ENCODE measurements around the gene SLC38A5.

DNA sequence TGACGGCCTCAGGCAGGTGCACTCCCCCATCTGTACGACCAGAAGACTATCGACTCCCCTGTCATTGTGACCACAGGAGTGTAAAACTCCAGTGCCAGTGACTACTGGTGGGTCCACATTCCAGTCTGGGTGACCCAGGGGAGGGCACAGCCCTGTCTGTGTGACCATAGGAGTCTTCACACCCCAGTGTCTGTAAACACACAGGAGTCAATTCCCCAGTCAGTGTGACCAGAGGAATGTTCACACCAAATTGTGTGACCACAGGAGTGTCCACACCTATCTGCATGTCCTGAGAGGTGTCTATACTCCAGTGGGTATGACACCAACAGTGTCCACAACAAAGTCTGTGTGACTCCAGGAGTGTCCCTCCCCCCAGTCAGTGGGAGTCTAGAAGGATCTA, 18.0 kb upstream of the SLC38A5 start:
- TF ChIP-seq POLR2AphosphoS5 (IDR thresholded peaks at IDR 0.05; ENCODE audit: low read depth) (no peak), CTCF (IDR thresholded peaks at IDR 0.05; ENCODE audit: insufficient read depth, low read length) (no peak), REST (IDR thresholded peaks at IDR 0.05; ENCODE audit: insufficient replicate concordance, low read depth) (no peak)
